ENCODE measurements around the gene FITM1. TPM values are rescaled to one million over a fixed set of nuclear protein-coding genes. Genes with fewer than 3 reads are reported as not detected.

FITM1 gene
- total RNA-seq, 1 experiment from 2014 or later, result 0.72 TPM

DNA sequence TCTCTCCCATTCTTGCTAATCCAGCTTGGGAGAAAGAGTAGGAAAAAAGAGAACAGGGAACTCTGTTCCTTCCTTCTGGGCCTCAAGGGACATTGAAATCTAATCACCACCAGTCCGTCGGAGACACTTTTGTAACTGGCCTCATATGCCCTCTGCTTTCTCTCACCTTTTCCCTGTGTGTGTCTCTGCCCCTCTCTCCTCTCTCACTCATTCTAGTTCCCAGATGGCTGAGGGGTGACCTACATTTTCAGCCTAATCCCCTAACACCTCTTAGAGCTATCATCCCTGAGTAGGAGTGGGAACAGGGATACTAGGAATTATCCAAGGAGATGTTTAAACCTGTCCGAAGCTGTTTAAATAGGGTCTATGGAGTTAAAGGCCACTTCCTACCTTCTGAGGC is 45.2 kb upstream of the FITM1 start:
- Histone ChIP-seq H3K56ac (ENCODE audit: insufficient read length, low read depth, low read length) (no peak overlapping the region), H2BK120ac (ENCODE audit: low read depth, low read length, poor library complexity, severe bottlenecking) (no peak overlapping the region), H3K9me3 (ENCODE audit: control insufficient read depth, low read depth, low read length) (no peaks in the 10 kb centered on the region), H4K5ac (ENCODE audit: insufficient read length, low read depth, low read length) (no peak overlapping the region), H2BK5ac (ENCODE audit: insufficient read length, low read length) (no peak overlapping the region), H3K14ac (ENCODE audit: insufficient read depth, low read length) (no peak overlapping the region), H3K79me2 (ENCODE audit: insufficient read depth, low read length) (no peaks in the 10 kb centered on the region), H3T11ph (ENCODE audit: low read length) (no peak overlapping the region), H3K4me1 (ENCODE audit: insufficient read depth, low read length) (peaks cover 2% of the 10 kb centered on the region; the same call in 1 of the 2 replicates), H2BK15ac (ENCODE audit: low read depth, low read length) (no peak overlapping the region), H3K18ac (ENCODE audit: insufficient read length, low read depth, low read length) (no peak overlapping the region), H2AK5ac (ENCODE audit: insufficient read length, low read length) (no peak overlapping the region), H3K27me3 (ENCODE audit: insufficient read depth, low read length) (no peaks in the 10 kb centered on the region; the same call in 1 of the 2 replicates), H3K4ac (ENCODE audit: low read depth, low read length) (no peak overlapping the region), H3K4me2 (ENCODE audit: insufficient read depth, insufficient read length, low read length) (no peak overlapping the region), H3K23me2 (ENCODE audit: insufficient read length, low read depth, low read length, poor library complexity, severe bottlenecking) (peaks cover 4% of the 10 kb centered on the region), H3K9ac (ENCODE audit: extremely low read depth, insufficient read length, low read length) (no peak overlapping the region), H2BK20ac (ENCODE audit: low read depth, low read length, poor library complexity, severe bottlenecking) (no peak overlapping the region), H4K8ac (replicated peaks; ENCODE audit: insufficient read length, low read depth, low read length) (no peak overlapping the region), H2BK12ac (ENCODE audit: insufficient read length, low read depth, low read length) (no peak overlapping the region), H2AFZ (ENCODE audit: low read length) (no peak overlapping the region), H3K27ac (ENCODE audit: insufficient read length, low read depth, low read length) (no peak overlapping the region), H4K20me1 (ENCODE audit: control insufficient read depth, insufficient read depth, insufficient read length) (no peaks in the 10 kb centered on the region), H3K79me1 (ENCODE audit: insufficient read depth, low read depth, low read length, poor library complexity, severe bottlenecking) (no peaks in the 10 kb centered on the region), H3K23ac (ENCODE audit: insufficient read length, low read depth, low read length) (no peak overlapping the region), H4K91ac (ENCODE audit: insufficient read length, low read depth, low read length) (no peak overlapping the region)
- H3K4me3 Mint-ChIP-seq, result no peak overlapping the region
- no peaks in the 10 kb centered on the region; a peak in 1 of 7 replicates for H3K36me3 Mint-ChIP-seq (ENCODE audit: insufficient read depth in 1 of 3, low read depth in 3 of 3)
- WGBS (ENCODE audit: extremely low coverage, insufficient read length, low lambda C conversion rate), result no CpG with 5 or more reads among the region's 3 CpGs
- H3K9me3 Mint-ChIP-seq, result no peaks in the 10 kb centered on the region
- TF ChIP-seq, protein P1, sequence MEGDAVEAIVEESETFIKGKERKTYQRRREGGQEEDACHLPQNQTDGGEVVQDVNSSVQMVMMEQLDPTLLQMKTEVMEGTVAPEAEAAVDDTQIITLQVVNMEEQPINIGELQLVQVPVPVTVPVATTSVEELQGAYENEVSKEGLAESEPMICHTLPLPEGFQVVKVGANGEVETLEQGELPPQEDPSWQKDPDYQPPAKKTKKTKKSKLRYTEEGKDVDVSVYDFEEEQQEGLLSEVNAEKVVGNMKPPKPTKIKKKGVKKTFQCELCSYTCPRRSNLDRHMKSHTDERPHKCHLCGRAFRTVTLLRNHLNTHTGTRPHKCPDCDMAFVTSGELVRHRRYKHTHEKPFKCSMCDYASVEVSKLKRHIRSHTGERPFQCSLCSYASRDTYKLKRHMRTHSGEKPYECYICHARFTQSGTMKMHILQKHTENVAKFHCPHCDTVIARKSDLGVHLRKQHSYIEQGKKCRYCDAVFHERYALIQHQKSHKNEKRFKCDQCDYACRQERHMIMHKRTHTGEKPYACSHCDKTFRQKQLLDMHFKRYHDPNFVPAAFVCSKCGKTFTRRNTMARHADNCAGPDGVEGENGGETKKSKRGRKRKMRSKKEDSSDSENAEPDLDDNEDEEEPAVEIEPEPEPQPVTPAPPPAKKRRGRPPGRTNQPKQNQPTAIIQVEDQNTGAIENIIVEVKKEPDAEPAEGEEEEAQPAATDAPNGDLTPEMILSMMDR (conservative IDR thresholded peaks at IDR 0.05), result no peak
- no peak overlapping the region; a peak in 1 of 7 replicates for H3K27ac Mint-ChIP-seq
- peaks cover 17 to 27% of the 10 kb centered on the region in 2 experiments for H3K4me1 Mint-ChIP-seq
- no peak for DNase-seq
- H3K27me3 Mint-ChIP-seq (ENCODE audit: low read depth), result peaks cover 28% of the 10 kb centered on the region

Measured in H9 (cell line).